HG03196 (cell line): ENCODE measurements around the gene ROPN1L.
A peak's percentile ranks its signal among the peaks of the same experiment; 100 is the strongest.

Experiments used
- ATAC-seq: cut with Tn5 transposase; IDR thresholded peaks from one replicate; pipeline ENCODE4 v1.9.1; 2021; ENCODE audit not compliant: unreplicated experiment

Gene ROPN1L

GRCh38 chr5:10427201-10427600 is 14.5 kb upstream of the ROPN1L start:
- ATAC-seq, result no peak

- ATAC-seq, result no peak
Observed at GRCh38 chr5:10427978-10428377, 13.7 kb upstream of the ROPN1L start.

GRCh38 chr5:10431415-10431814 is 10.3 kb upstream of the ROPN1L start:
- no peak for ATAC-seq

- ATAC-seq, result no peak
Observed at GRCh38 chr5:10432059-10433008, 9.3 kb upstream of the ROPN1L start.

- ATAC-seq, result no peak
Observed at GRCh38 chr5:10434392-10434791, 7.3 kb upstream of the ROPN1L start.

GRCh38 chr5:10438301-10438700 is 3.4 kb upstream of the ROPN1L start:
- no peak for ATAC-seq

- ATAC-seq, result no peak
Observed at GRCh38 chr5:10439692-10440091, 2.0 kb upstream of the ROPN1L start.

- ATAC-seq, result no peak
Observed at GRCh38 chr5:10440367-10440990, 1.2 kb upstream of the ROPN1L start.

- peak; percentile 35 for ATAC-seq
Observed at GRCh38 chr5:10441992-10442435, 335 bp downstream of the ROPN1L start.

- no peak for ATAC-seq
Observed at GRCh38 chr5:10442576-10442975, 897 bp downstream of the ROPN1L start.

- no peak for ATAC-seq
Observed at GRCh38 chr5:10445352-10445751, 3.7 kb downstream of the ROPN1L start.

- no peak for ATAC-seq
Observed at GRCh38 chr5:10446490-10446889, 4.8 kb downstream of the ROPN1L start.

GRCh38 chr5:10447041-10447440 is 5.4 kb downstream of the ROPN1L start:
- no peak for ATAC-seq

- no peak for ATAC-seq
Observed at GRCh38 chr5:10448754-10449360, 7.2 kb downstream of the ROPN1L start.

GRCh38 chr5:10451137-10451824 is 9.6 kb downstream of the ROPN1L start:
- no peak for ATAC-seq

- ATAC-seq, result peak; percentile 79
Observed at GRCh38 chr5:10452768-10453331, 11.2 kb downstream of the ROPN1L start.

GRCh38 chr5:10453545-10453944 is 11.9 kb downstream of the ROPN1L start:
- no peak for ATAC-seq

GRCh38 chr5:10454591-10455276 is 13.1 kb downstream of the ROPN1L start:
- no peak for ATAC-seq

- ATAC-seq, result no peak
Observed at GRCh38 chr5:10455277-10455670, 13.6 kb downstream of the ROPN1L start.
